ENCODE measurements around the gene DNM1. TPM values are rescaled to one million over a fixed set of nuclear protein-coding genes. Genes with fewer than 3 reads are reported as not detected.

The DNM1 gene
- total RNA-seq, 1 experiment from 2014 or later: 5.0 TPM

DNA sequence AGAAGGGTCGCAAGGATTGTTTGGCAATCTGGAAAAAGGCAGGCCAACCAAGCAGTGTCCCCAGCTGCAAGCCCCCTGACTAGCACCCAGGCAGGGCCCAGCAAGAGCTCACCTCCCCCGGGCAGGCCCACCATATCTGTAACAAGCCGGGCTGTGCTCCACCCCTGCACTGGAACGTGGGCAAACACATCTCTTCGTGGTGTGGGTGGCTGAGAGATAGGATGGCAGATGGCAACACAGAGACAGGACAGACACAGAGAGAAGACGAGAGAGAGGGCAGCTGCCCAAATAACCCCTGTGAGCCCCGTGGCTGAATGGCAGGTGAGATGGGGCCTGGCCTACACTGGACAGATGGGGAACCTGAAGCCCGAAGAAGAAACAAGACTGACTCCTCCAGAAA is 33.7 kb upstream of the DNM1 start:
- Histone ChIP-seq H3K9ac (ENCODE audit: low read length) (no peak overlapping the region), H3K4me2 (ENCODE audit: low read depth, low read length, poor library complexity, severe bottlenecking) (no peak overlapping the region), H3K79me2 (ENCODE audit: low read length) (no peaks in the 10 kb centered on the region), H3K4me3 (ENCODE audit: low read length) (no peak overlapping the region), H3K4me1 (ENCODE audit: low read length) (peaks cover 9% of the 10 kb centered on the region), H3K36me3 (ENCODE audit: insufficient read depth, low read length) (peaks cover 10% of the 10 kb centered on the region; the same call in 1 of the 2 replicates), H3K9me2 (replicated peaks; ENCODE audit: insufficient read depth, low read length) (no peaks in the 10 kb centered on the region), H2AFZ (ENCODE audit: low read length) (no peak overlapping the region), H3K9me3 (ENCODE audit: low read length) (no peaks in the 10 kb centered on the region), H4K20me1 (ENCODE audit: insufficient read depth, low read depth, low read length) (no peaks in the 10 kb centered on the region), H3K27ac (ENCODE audit: low read length) (no peak overlapping the region), H3K27me3 (ENCODE audit: low read length) (no peaks in the 10 kb centered on the region)
- no peak for DNase-seq

DNA sequence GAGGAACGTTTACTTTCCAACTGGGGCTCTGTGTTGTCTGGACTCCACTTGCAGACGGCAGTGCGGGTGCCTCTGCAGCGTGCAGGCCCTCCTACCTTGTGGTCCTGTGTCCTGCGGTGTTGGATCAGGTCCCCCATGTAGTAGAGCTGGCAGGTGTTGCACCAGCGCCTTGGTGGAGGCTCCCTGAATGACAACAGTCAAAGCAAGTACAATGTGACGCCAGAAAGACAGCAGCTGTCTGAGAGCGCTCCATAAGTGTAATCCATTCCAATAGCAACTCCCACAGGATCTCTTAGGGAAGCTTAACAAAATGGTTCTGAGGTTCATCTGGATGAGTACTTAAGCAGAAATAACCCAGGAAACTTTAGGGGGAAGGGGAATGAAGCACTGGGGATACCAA is 33.3 kb upstream of the DNM1 start:
- Histone ChIP-seq H2AFZ (ENCODE audit: low read length) (no peak overlapping the region), H3K4me3 (ENCODE audit: low read length) (no peak overlapping the region), H3K9me2 (replicated peaks; ENCODE audit: insufficient read depth, low read length) (no peaks in the 10 kb centered on the region), H3K4me1 (ENCODE audit: low read length) (peaks cover 9% of the 10 kb centered on the region), H3K9ac (ENCODE audit: low read length) (no peak overlapping the region), H3K9me3 (ENCODE audit: low read length) (no peaks in the 10 kb centered on the region), H3K36me3 (ENCODE audit: insufficient read depth, low read length) (peaks cover 10% of the 10 kb centered on the region; the same call in 1 of the 2 replicates), H3K27me3 (ENCODE audit: low read length) (no peaks in the 10 kb centered on the region), H3K4me2 (ENCODE audit: low read depth, low read length, poor library complexity, severe bottlenecking) (no peak overlapping the region), H3K27ac (ENCODE audit: low read length) (no peak overlapping the region), H4K20me1 (ENCODE audit: insufficient read depth, low read depth, low read length) (no peaks in the 10 kb centered on the region), H3K79me2 (ENCODE audit: low read length) (no peaks in the 10 kb centered on the region)
- DNase-seq: no peak

DNA sequence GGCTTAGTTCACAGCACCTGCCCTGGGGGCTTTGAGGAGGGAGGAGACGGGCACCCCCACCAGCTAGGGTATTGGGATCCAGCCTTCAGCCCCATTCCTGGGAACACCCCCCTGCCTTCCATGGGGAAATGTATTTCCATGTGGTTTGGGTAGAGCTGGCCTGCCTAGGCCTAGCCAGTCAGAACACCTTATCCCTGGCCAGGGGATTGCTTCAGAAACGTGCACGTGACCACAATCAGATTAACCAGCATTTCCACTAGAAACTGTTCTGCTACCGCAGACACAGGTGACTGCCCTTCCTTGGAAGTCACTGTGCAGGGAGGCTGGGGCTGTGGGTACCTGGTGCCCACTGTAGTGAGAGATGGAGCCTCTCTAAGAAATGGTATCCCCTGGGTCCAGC is 29.1 kb upstream of the DNM1 start:
- no peak for DNase-seq
- Histone ChIP-seq H3K9ac (ENCODE audit: low read length) (no peak overlapping the region), H3K4me1 (ENCODE audit: low read length) (peaks cover 3% of the 10 kb centered on the region), H2AFZ (ENCODE audit: low read length) (no peak overlapping the region), H3K27me3 (ENCODE audit: low read length) (no peaks in the 10 kb centered on the region), H3K9me2 (replicated peaks; ENCODE audit: insufficient read depth, low read length) (no peaks in the 10 kb centered on the region), H3K36me3 (ENCODE audit: insufficient read depth, low read length) (peaks cover 2% of the 10 kb centered on the region), H4K20me1 (ENCODE audit: insufficient read depth, low read depth, low read length) (no peaks in the 10 kb centered on the region), H3K9me3 (ENCODE audit: low read length) (no peaks in the 10 kb centered on the region), H3K4me2 (ENCODE audit: low read depth, low read length, poor library complexity, severe bottlenecking) (no peak overlapping the region), H3K79me2 (ENCODE audit: low read length) (no peaks in the 10 kb centered on the region), H3K4me3 (ENCODE audit: low read length) (no peak overlapping the region), H3K27ac (ENCODE audit: low read length) (no peak overlapping the region)

DNA sequence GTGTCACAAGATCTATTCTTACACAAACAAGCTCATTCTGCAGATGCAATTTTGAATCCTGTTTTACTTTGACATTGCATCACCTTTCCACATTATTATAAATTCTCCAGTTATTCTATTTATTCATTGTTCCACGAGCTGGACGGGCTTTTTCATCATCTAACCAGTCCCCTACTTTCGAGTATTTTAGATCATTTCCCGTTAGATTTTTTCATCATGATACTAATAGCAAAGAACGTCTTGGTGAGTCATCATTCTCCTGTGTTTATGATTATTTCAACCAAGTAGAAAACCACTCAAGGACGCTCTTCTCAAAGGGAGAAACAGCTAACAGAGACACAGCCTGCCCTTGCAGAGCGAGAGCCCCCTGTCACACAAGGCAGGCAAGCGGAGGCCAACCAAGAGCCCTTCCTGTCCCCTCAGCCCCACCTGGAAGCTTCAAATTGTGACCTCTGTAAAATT is 28.0 kb upstream of the DNM1 start:
- no peak for DNase-seq
- Histone ChIP-seq H3K4me2 (ENCODE audit: low read depth, low read length, poor library complexity, severe bottlenecking) (no peak overlapping the region), H3K9me3 (ENCODE audit: low read length) (no peaks in the 10 kb centered on the region), H3K27me3 (ENCODE audit: low read length) (no peaks in the 10 kb centered on the region), H3K79me2 (ENCODE audit: low read length) (no peaks in the 10 kb centered on the region), H3K4me3 (ENCODE audit: low read length) (no peak overlapping the region), H4K20me1 (ENCODE audit: insufficient read depth, low read depth, low read length) (no peaks in the 10 kb centered on the region), H3K4me1 (ENCODE audit: low read length) (no peaks in the 10 kb centered on the region), H3K9ac (ENCODE audit: low read length) (no peak overlapping the region), H3K27ac (ENCODE audit: low read length) (no peak overlapping the region), H2AFZ (ENCODE audit: low read length) (no peak overlapping the region), H3K9me2 (replicated peaks; ENCODE audit: insufficient read depth, low read length) (no peaks in the 10 kb centered on the region), H3K36me3 (ENCODE audit: insufficient read depth, low read length) (peaks cover 10% of the 10 kb centered on the region)

DNA sequence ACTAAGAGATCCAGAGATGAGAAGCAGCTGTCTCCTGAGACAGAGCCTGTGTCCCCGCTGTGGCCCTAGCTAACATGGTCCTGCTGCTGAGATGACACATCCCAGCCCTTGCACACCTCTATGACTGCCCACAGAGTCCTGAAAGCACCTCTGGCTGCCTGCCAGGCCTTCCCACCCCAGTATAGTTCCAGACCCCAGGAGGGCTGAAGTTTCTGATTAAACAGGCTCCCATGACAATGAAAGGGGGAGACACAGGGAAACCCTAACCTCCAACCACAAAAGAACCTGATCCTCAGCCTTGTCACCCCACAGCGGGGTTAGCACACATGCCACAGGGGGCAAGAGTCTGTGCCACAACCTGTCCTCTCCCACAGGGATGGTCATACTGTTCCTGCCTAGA is 27.5 kb upstream of the DNM1 start:
- no peak overlapping the region for H3K27ac ChIP-seq (ENCODE audit: low read length)
- no peak overlapping the region for H3K4me2 ChIP-seq (ENCODE audit: low read depth, low read length, poor library complexity, severe bottlenecking)
- no peak overlapping the region for H3K9ac ChIP-seq (ENCODE audit: low read length)
- H4K20me1 ChIP-seq (ENCODE audit: insufficient read depth, low read depth, low read length): no peaks in the 10 kb centered on the region
- H3K79me2 ChIP-seq (ENCODE audit: low read length): no peaks in the 10 kb centered on the region
- no peaks in the 10 kb centered on the region for H3K4me1 ChIP-seq (ENCODE audit: low read length)
- H3K27me3 ChIP-seq (ENCODE audit: low read length): no peaks in the 10 kb centered on the region
- H3K9me2 ChIP-seq (replicated peaks; ENCODE audit: insufficient read depth, low read length): no peaks in the 10 kb centered on the region
- no peak for DNase-seq
- no peak overlapping the region for H3K4me3 ChIP-seq (ENCODE audit: low read length)
- H3K36me3 ChIP-seq (ENCODE audit: insufficient read depth, low read length): peaks cover 16% of the 10 kb centered on the region
- no peaks in the 10 kb centered on the region for H3K9me3 ChIP-seq (ENCODE audit: low read length)
- H2AFZ ChIP-seq (ENCODE audit: low read length): no peak overlapping the region

DNA sequence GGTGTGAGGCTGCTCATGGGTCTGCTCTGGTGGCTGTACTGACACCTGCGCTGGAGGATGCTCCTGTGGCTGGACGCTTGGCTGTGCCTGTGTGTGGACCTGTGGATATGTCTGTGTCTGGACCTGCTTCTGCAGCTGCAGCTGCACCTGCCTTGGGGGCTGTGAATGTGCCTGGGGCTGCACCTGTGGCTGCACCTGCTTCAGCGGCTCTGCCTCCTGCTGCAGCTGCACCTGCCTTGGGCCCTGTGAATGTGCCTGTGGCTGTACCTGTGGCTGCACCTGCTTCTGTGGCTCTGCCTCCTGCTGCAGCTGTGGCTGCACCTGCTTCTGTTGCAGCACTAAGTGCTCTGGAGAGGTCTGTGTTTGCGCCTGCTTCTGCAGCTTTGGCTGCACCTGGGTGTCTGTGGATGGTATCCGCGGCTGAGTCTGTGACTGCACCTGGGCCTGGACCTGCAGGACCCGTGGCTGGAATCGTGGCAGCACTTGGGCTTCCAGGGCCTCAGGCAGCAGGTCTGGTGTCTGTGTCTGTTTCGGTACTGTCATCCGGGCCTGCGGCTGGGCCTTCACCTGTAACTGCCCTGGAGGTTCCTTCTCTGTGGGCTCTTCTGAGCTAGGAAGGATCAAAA is 24.3 kb upstream of the DNM1 start:
- H3K9me3 ChIP-seq (ENCODE audit: low read length): no peaks in the 10 kb centered on the region
- no peaks in the 10 kb centered on the region for H3K27me3 ChIP-seq (ENCODE audit: low read length)
- H2AFZ ChIP-seq (ENCODE audit: low read length): no peak overlapping the region
- no peaks in the 10 kb centered on the region for H3K4me1 ChIP-seq (ENCODE audit: low read length)
- no peak overlapping the region for H3K27ac ChIP-seq (ENCODE audit: low read length)
- no peaks in the 10 kb centered on the region for H4K20me1 ChIP-seq (ENCODE audit: insufficient read depth, low read depth, low read length)
- no peaks in the 10 kb centered on the region for H3K79me2 ChIP-seq (ENCODE audit: low read length)
- no peak overlapping the region for H3K4me3 ChIP-seq (ENCODE audit: low read length)
- no peak overlapping the region for H3K9ac ChIP-seq (ENCODE audit: low read length)
- no peak overlapping the region for H3K4me2 ChIP-seq (ENCODE audit: low read depth, low read length, poor library complexity, severe bottlenecking)
- peaks cover 32% of the 10 kb centered on the region for H3K36me3 ChIP-seq (ENCODE audit: insufficient read depth, low read length)
- H3K9me2 ChIP-seq (replicated peaks; ENCODE audit: insufficient read depth, low read length): no peaks in the 10 kb centered on the region
- DNase-seq: no peak

DNA sequence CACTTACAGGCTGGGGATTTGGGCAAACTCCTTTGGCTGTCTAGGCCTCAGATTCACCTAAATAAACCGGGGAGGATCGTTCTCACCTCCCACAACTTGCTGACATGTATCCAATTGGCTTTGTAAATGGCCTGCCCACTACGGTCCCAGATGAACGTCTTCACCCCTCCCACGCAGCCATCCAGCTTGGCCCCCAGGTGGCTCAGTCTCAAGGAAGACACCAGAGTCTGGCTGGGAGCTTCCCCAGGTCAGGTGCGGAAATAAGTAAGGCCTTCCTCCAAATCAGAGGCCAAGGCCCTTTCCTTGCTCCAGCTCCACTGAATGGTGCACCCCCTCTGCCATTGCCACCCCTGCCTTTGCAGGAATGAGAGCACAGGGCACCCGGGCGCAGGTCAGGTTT is 23.2 kb upstream of the DNM1 start:
- H3K27me3 ChIP-seq (ENCODE audit: low read length): no peaks in the 10 kb centered on the region
- H3K9me2 ChIP-seq (replicated peaks; ENCODE audit: insufficient read depth, low read length): no peaks in the 10 kb centered on the region
- no peak overlapping the region for H3K4me3 ChIP-seq (ENCODE audit: low read length)
- H3K36me3 ChIP-seq (ENCODE audit: insufficient read depth, low read length): peaks cover 32% of the 10 kb centered on the region
- no peak overlapping the region for H3K9ac ChIP-seq (ENCODE audit: low read length)
- H3K9me3 ChIP-seq (ENCODE audit: low read length): no peaks in the 10 kb centered on the region
- no peak overlapping the region for H3K4me2 ChIP-seq (ENCODE audit: low read depth, low read length, poor library complexity, severe bottlenecking)
- H3K4me1 ChIP-seq (ENCODE audit: low read length): no peaks in the 10 kb centered on the region
- no peaks in the 10 kb centered on the region for H3K79me2 ChIP-seq (ENCODE audit: low read length)
- no peaks in the 10 kb centered on the region for H4K20me1 ChIP-seq (ENCODE audit: insufficient read depth, low read depth, low read length)
- DNase-seq: no peak
- no peak overlapping the region for H3K27ac ChIP-seq (ENCODE audit: low read length)
- H2AFZ ChIP-seq (ENCODE audit: low read length): no peak overlapping the region

DNA sequence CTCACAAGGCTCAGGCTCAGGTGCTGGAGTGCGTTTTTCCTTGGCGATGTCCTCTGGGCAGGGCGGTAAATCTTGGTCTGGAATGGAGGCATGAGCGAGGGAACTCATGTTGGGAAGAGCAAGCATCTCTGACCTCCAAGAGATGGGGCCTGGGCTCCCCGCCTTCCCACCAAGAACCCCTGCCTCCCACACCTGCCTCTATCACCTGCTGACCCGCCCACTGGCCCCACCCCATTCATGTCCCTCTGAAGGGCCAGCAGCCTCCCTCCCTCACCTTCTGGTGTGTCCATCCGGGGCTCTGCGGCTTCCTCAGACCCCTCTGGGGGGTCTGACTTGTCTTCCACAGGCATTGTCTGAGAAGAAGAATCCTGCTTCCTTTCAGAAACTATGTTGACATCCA is 22.7 kb upstream of the DNM1 start:
- Histone ChIP-seq H3K9me2 (replicated peaks; ENCODE audit: insufficient read depth, low read length) (no peaks in the 10 kb centered on the region), H3K27ac (ENCODE audit: low read length) (no peak overlapping the region), H2AFZ (ENCODE audit: low read length) (no peak overlapping the region), H3K4me3 (ENCODE audit: low read length) (no peak overlapping the region), H3K4me2 (ENCODE audit: low read depth, low read length, poor library complexity, severe bottlenecking) (no peak overlapping the region), H3K36me3 (ENCODE audit: insufficient read depth, low read length) (peaks cover 35% of the 10 kb centered on the region), H3K9ac (ENCODE audit: low read length) (no peak overlapping the region), H3K27me3 (ENCODE audit: low read length) (no peaks in the 10 kb centered on the region), H3K4me1 (ENCODE audit: low read length) (no peaks in the 10 kb centered on the region), H3K79me2 (ENCODE audit: low read length) (no peaks in the 10 kb centered on the region), H3K9me3 (ENCODE audit: low read length) (no peaks in the 10 kb centered on the region), H4K20me1 (ENCODE audit: insufficient read depth, low read depth, low read length) (no peaks in the 10 kb centered on the region)
- DNase-seq: no peak

All from Karpas-422 (cell line).